Activated T-cell treated with anti-CD3 and anti-CD28 coated beads, Interleukin-2, amount 50 U/mL, for 4 hours (primary cell): Measurements from ENCODE around the gene GPS1. TPM values are rescaled to one million over a fixed set of nuclear protein-coding genes. Genes with fewer than 3 reads are reported as not detected.

Experiments
- ATAC-seq, 2 donors: fragments of 200-7000 bp; cut with Tn5 transposase; one replicate each; pipeline ENCODE4 v1.10.0; 2021
- DNase-seq: peaks from one replicate; pipeline ENCODE4 v3.0.0-alpha.2; 2020
- H3K27me3 Mint-ChIP-seq: one replicate; pipeline ENCODE4 v1.8.0; 2021; ENCODE audit warnings: low read depth, mixed read lengths
- H3K36me3 Mint-ChIP-seq: one replicate; pipeline ENCODE4 v1.8.0; 2022; ENCODE audit warnings: mixed read lengths; ENCODE audit not compliant: insufficient read depth
- H3K4me1 Mint-ChIP-seq: one replicate; pipeline ENCODE4 v1.8.0; 2021; ENCODE audit warnings: low read depth, mixed read lengths
- H3K4me3 Mint-ChIP-seq: one replicate; pipeline ENCODE4 v1.8.0; 2021; ENCODE audit warnings: mild to moderate bottlenecking, moderate library complexity, mixed read lengths
- H3K9me3 Mint-ChIP-seq: one replicate; pipeline ENCODE4 v1.8.0; 2021; ENCODE audit warnings: mixed read lengths
- total RNA-seq, 3 donors: library from RNA; stranded (reverse); gene quantifications; one replicate each; pipeline ENCODE4 v1.2.1, GENCODE V29; 2021

GPS1 gene
- total RNA-seq, 3 donors from 2014 or later: 172 to 183 (median 177) TPM

DNA sequence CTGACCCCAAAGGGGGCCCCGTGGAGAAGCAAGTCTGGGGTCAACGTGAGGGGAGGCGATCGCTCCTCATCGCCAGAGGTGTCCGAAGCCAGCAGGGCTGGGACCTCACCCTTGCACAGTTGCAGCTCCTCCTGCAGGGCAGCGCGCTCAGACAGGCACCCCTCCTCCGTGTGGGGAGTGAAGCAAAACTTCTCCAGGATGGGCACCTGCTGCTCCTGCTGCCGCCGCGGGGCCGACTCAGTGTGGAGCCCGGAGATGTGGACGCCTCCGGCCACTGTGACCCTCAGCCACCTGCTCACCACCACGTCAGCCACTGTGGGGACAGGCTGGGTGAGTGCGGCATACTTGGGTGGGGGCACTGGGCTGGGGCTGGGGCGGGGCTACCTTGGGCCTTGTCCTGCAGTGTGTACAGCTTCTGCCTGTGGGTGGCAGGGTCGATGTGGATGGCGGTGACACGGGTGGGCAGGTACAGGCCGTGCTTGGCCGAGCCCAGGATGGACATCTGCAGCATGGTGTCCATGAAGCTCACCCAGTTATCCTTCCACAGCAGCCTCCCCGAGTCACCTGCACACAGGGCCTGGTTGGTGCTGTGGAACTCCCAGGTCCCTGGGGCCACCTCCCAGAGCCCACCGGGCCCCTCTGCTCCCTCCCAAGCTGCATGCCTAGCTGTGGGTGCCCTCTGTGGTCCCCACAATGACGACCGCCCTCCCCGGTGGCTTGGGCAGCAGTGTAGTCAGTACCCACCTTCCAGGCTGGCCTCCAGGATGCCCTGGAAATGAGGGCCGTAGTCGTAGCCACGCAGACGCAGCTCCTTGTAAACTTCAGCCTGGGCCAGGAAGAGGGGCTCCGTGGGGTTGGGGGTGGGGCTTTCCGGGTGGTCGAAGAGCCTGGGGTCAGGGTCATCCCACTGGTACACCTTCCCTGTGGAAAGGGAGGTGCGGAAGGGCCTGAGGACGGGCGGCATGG is 35.5 kb downstream of the GPS1 start:
- DNase-seq (no peak), ATAC-seq (no peak)
- no peaks in the 10 kb centered on the region for H3K4me1 Mint-ChIP-seq
- H3K27me3 Mint-ChIP-seq: no peaks in the 10 kb centered on the region
- H3K9me3 Mint-ChIP-seq: no peaks in the 10 kb centered on the region
- H3K4me3 Mint-ChIP-seq: no peak overlapping the region
- H3K36me3 Mint-ChIP-seq: no peaks in the 10 kb centered on the region

GRCh38 chr17:82087961-82088837 is 36.5 kb downstream of the GPS1 start:
- Mint-ChIP-seq H3K27me3 (no peaks in the 10 kb centered on the region), H3K36me3 (peaks cover 1% of the 10 kb centered on the region), H3K9me3 (no peaks in the 10 kb centered on the region), H3K4me3 (no peak overlapping the region), H3K4me1 (no peaks in the 10 kb centered on the region)
- DNase-seq: no peak
- ATAC-seq: no peak

- Mint-ChIP-seq H3K9me3 (no peaks in the 10 kb centered on the region), H3K4me1 (no peaks in the 10 kb centered on the region), H3K27me3 (no peaks in the 10 kb centered on the region), H3K4me3 (no peak overlapping the region), H3K36me3 (peaks cover 3% of the 10 kb centered on the region)
- ATAC-seq (no peak), DNase-seq (no peak)
These were observed 37.4 kb downstream of the GPS1 start for GRCh38 chr17:82088838-82089722.

DNA sequence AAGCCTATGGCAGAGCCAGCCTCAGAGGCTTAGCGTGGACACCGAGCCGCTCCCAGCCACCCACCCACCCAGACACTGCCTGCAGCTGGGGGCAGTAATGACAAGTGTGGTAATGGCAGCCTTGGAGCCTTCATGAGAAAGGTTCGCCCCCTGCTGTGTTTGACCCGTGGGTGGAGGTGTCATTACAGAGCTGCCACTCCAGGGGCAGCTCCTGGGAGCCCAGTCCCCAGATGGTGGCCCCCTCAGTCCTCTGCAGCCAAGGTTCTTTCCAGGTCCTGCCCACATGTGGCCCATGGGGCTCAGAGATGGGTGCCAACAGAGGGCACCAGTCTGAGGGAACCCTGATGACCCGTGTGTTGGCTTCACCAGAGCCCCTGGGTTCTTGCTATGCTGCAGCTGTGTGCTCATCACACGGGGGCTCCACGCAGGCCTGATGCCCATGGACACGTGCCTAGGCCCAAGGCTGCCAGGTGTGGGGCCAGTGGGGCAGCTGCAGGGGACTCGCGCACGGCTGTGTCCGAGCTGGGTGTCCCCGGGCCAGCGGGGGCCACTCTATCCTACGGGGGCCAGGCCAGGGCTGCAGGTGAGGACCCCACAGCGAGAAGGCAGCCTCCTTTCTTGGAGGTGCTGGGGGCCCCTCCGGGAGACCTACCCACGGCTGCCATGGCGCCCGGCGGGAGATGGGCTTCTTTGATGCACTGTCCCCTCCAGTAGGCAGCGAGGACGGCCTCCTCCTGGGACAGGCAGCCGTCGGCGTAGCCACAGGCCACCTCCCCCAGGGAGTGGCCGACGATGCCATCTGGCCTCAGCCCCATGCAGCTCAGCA is 38.2 kb downstream of the GPS1 start:
- H3K9me3 Mint-ChIP-seq: no peaks in the 10 kb centered on the region
- peaks cover 3% of the 10 kb centered on the region for H3K36me3 Mint-ChIP-seq
- DNase-seq (no peak), ATAC-seq (no peak)
- H3K4me3 Mint-ChIP-seq: no peak overlapping the region
- H3K4me1 Mint-ChIP-seq: no peaks in the 10 kb centered on the region
- no peaks in the 10 kb centered on the region for H3K27me3 Mint-ChIP-seq

GRCh38 chr17:82090549-82091263 is 39.0 kb downstream of the GPS1 start:
- Mint-ChIP-seq H3K4me1 (no peaks in the 10 kb centered on the region), H3K4me3 (no peak overlapping the region), H3K27me3 (no peaks in the 10 kb centered on the region), H3K9me3 (no peaks in the 10 kb centered on the region), H3K36me3 (peaks cover 3% of the 10 kb centered on the region)
- DNase-seq: no peak
- ATAC-seq: no peak

DNA sequence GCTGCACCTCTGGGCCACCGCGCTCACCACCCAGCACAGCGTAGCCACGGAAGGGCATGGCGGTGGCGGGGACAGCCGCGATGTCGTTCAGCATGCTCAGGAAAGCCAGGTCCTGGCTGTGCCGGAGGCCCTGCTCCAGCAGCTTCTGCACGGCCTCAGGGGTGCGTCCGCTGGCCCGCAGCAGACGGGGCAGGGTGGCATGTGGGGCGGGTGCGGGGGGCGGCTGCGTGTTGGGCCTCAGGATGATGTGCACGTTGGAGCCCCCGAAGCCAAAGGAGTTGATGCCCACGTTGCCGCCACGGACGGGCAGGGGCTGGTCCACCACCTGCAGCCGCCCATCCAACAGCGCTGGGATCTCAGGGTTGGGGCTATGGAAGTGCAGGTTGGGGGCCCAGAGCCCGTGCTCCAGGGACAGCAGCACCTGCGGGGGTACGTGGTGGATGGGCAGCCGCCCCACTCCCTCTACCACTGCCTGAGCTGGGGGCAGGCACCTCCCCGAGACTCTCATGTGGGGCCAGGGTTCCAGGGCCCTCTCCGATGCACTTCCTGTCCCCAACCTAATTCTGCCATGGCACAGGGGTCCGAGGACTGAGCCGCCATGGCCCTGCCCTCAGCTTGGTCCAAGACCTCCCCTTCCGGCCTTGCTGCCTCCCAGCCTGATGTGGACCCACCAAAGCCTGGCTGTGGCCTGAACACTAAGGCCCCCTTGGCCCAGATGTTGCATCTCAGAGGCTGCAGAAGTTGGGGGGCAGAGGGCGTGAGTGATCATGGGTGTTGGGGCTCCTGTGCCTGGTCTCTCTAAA is 39.8 kb downstream of the GPS1 start:
- H3K4me3 Mint-ChIP-seq: no peak overlapping the region
- peaks cover 3% of the 10 kb centered on the region for H3K4me1 Mint-ChIP-seq
- H3K9me3 Mint-ChIP-seq: no peaks in the 10 kb centered on the region
- DNase-seq: no peak
- H3K36me3 Mint-ChIP-seq: peaks cover 4% of the 10 kb centered on the region
- ATAC-seq: no peak
- no peaks in the 10 kb centered on the region for H3K27me3 Mint-ChIP-seq

DNA sequence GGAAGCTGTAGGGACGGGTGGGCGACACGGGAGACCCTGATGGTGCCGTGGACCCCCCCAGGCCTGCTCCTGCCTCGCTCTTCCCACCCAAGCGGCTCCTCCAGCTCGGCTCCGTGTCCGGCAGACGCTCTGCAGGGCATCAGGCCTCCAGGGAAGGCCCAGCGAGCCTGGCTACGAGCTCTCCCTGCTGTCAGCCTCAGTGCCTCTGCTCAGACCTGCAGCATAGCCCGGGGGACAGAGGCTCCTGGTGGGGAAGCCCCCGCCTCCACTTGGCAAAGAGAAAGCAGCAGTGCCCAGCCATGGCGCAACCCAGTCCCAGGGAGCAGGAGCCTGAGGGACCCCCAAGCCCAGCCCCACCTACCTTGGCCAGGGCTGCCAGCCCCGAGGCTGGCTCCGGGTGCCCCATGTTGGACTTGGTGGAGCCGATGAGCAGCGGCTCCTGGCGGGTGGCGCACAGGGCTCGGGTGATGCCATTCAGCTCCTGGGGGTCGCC is 40.4 kb downstream of the GPS1 start:
- ATAC-seq (no peak), DNase-seq (no peak)
- Mint-ChIP-seq H3K4me1 (peaks cover 3% of the 10 kb centered on the region), H3K27me3 (no peaks in the 10 kb centered on the region), H3K36me3 (peaks cover 4% of the 10 kb centered on the region), H3K9me3 (no peaks in the 10 kb centered on the region), H3K4me3 (no peak overlapping the region)

GRCh38 chr17:82092628-82092994 is 40.9 kb downstream of the GPS1 start:
- ATAC-seq: no peak
- no peak overlapping the region for H3K4me3 Mint-ChIP-seq
- peaks cover 3% of the 10 kb centered on the region for H3K4me1 Mint-ChIP-seq
- peaks cover 4% of the 10 kb centered on the region for H3K36me3 Mint-ChIP-seq
- no peaks in the 10 kb centered on the region for H3K9me3 Mint-ChIP-seq
- no peaks in the 10 kb centered on the region for H3K27me3 Mint-ChIP-seq
- DNase-seq: no peak

- Mint-ChIP-seq H3K4me1 (peaks cover 3% of the 10 kb centered on the region), H3K9me3 (no peaks in the 10 kb centered on the region), H3K27me3 (no peaks in the 10 kb centered on the region), H3K4me3 (no peak overlapping the region), H3K36me3 (peaks cover 4% of the 10 kb centered on the region)
- DNase-seq (no peak), ATAC-seq (no peak)
These were observed 41.5 kb downstream of the GPS1 start for GRCh38 chr17:82092995-82093751.

DNA sequence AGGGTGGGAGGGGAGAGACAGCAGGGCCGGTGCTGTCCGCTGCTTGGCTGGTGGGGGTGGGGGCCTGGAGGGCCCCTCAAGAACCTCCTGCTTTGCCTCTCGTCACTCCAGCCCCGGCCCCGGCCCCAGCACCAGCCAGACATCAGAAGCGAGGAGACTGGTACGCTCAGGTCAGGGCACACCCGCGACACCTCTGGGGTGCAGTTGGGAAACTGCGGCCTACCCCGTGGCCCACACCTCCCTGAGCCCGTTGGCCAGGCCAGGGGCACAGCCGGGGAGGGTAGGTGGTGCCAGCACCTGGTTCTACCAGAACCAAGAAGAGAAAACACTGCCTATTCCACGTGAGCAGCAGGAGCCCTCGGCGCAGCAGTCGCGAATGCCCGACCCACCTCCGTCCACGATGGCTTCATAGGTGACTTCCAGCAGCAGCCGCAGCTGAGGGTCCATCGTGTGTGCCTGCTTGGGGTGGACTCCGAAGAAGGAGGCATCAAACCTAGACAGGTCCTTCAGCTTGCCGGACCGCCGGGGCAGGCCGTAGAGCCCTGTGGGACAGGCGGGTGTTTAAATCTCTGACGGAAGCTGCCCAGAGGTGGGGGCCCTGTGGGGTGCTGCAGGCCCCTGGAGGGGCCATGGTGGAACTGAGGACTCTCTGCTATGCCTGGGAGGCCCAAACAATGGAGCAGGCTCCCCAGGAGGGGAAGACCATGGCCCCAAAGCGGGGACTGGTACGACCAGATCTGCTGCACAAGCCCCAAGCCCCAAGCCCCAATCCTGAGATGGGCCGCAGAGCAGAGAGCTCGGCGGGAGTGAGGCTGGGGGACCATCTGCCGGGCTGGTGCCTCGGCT is 43.5 kb downstream of the GPS1 start:
- Mint-ChIP-seq H3K27me3 (no peaks in the 10 kb centered on the region), H3K9me3 (no peaks in the 10 kb centered on the region)
- no peak for ATAC-seq

More for the DNA sequence above, 43.5 kb downstream of the GPS1 start:
- Mint-ChIP-seq H3K36me3 (peaks cover 4% of the 10 kb centered on the region), H3K4me1 (peaks cover 5% of the 10 kb centered on the region), H3K4me3 (peak overlapping the region; percentile 78)
- DNase-seq: no peak
